ENCODE results near the gene TCF15. TPM values are rescaled to one million over a fixed set of nuclear protein-coding genes. Genes with fewer than 3 reads are reported as not detected.
A peak's percentile ranks its signal among the peaks of the same experiment; 100 is the strongest.

Gene TCF15
- total and polyA plus RNA-seq, 2 of the 13 experiments (the other 11 are each of a cell fraction or from before 2014, with no cell fraction given): not detected

DNA sequence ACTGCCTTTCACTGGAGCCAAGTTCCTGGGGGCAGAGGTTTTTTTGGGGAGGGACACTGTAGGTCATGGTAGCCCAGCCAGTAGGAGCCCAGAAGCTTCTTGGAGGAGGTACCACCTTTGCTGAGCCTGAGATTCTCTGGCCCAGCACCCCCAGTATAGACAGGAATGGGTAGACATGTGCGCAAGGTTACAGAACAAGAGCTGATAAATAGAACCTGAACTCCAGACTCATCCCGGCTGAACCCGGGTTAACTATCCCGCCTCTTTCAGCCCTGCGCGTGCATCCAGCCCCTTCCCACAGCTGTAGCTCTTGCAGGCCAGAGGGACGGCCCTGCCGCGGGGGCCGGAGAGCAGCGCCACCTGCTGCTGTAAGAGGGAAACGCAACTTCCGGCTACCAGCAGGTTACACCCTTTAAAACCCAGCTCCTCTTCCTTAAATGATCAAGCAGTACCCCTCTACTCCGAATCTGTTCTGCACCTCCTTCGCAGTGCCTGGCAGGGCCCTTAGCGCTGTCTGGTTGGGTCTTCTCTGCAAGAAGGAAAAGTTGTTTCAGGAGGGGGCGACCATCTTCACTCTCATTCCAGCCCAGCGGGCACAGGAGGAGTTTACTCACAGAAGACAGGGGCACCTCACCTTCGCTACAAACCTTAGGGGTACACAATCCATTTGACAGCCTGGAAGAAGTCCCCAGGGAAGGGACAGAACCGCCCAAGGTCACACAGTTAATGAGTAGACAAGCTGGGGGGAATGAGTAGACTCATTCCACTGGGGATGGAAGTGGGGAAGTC lies 35.4 kb upstream of the TCF15 start (continued):
- TF ChIP-seq ATF7 (IDR thresholded peaks at IDR 0.05): no peak
- TF ChIP-seq ATF7 (CRISPR knock-in tag; IDR thresholded peaks at IDR 0.05): 0 out of 2 replicates have a peak, but pooled peaks have one; percentile 24
- TF ChIP-seq ZNF780A (CRISPR knock-in tag; IDR thresholded peaks at IDR 0.05): no peak
- TF ChIP-seq GFI1 (CRISPR knock-in tag; IDR thresholded peaks at IDR 0.05; ENCODE audit: borderline replicate concordance): peak; percentile 55; the same call in 1 of the 2 replicates
- TF ChIP-seq, protein P1, sequence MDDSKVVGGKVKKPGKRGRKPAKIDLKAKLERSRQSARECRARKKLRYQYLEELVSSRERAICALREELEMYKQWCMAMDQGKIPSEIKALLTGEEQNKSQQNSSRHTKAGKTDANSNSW (CRISPR knock-in tag; IDR thresholded peaks at IDR 0.05; ENCODE audit: borderline replicate concordance): no peak
- peak; percentile 73; the same call in 1 of the 2 replicates for TF ChIP-seq ZSCAN12 (CRISPR knock-in tag; IDR thresholded peaks at IDR 0.05)
- TF ChIP-seq, protein P2, sequence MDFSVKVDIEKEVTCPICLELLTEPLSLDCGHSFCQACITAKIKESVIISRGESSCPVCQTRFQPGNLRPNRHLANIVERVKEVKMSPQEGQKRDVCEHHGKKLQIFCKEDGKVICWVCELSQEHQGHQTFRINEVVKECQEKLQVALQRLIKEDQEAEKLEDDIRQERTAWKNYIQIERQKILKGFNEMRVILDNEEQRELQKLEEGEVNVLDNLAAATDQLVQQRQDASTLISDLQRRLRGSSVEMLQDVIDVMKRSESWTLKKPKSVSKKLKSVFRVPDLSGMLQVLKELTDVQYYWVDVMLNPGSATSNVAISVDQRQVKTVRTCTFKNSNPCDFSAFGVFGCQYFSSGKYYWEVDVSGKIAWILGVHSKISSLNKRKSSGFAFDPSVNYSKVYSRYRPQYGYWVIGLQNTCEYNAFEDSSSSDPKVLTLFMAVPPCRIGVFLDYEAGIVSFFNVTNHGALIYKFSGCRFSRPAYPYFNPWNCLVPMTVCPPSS (IDR thresholded peaks at IDR 0.05): no peak
- TF ChIP-seq NKX3-1 (CRISPR knock-in tag; IDR thresholded peaks at IDR 0.05): peak; percentile 4; the same call in 1 of the 2 replicates
- peak; percentile 69; the same call in 1 of the 2 replicates for TF ChIP-seq ZNF224 (CRISPR knock-in tag; IDR thresholded peaks at IDR 0.05)
- no peak for TF ChIP-seq ZSCAN30 (CRISPR knock-in tag; IDR thresholded peaks at IDR 0.05)
- peak; percentile 65 for TF ChIP-seq ZNF747 (CRISPR knock-in tag; IDR thresholded peaks at IDR 0.05; ENCODE audit: borderline replicate concordance)
- TF ChIP-seq TCF12 (IDR thresholded peaks at IDR 0.05): no peak
- peak; percentile 96 for TF ChIP-seq TCF12 (CRISPR knock-in tag; IDR thresholded peaks at IDR 0.05)
- TF ChIP-seq ZIK1 (CRISPR knock-in tag; IDR thresholded peaks at IDR 0.05; ENCODE audit: borderline replicate concordance, low read depth): peak; percentile 49; the same call in 1 of the 2 replicates
- no peak for TF ChIP-seq REXO4 (CRISPR knock-in tag; IDR thresholded peaks at IDR 0.05; ENCODE audit: borderline replicate concordance)
- TF ChIP-seq ARID2 (CRISPR knock-in tag; IDR thresholded peaks at IDR 0.05; ENCODE audit: borderline replicate concordance): no peak
- no peak for TF ChIP-seq U2AF1 (optimal IDR thresholded peaks at IDR 0.05; ENCODE audit: low read depth, low read length)
- TF ChIP-seq GATA4 (IDR thresholded peaks at IDR 0.05; ENCODE audit: borderline replicate concordance, low read depth): no peak
- TF ChIP-seq, protein P3, sequence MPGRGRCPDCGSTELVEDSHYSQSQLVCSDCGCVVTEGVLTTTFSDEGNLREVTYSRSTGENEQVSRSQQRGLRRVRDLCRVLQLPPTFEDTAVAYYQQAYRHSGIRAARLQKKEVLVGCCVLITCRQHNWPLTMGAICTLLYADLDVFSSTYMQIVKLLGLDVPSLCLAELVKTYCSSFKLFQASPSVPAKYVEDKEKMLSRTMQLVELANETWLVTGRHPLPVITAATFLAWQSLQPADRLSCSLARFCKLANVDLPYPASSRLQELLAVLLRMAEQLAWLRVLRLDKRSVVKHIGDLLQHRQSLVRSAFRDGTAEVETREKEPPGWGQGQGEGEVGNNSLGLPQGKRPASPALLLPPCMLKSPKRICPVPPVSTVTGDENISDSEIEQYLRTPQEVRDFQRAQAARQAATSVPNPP (CRISPR knock-in tag; IDR thresholded peaks at IDR 0.05): peak; percentile 47; the same call in 1 of the 2 replicates
- TF ChIP-seq ATRX (CRISPR knock-in tag; IDR thresholded peaks at IDR 0.05; ENCODE audit: borderline replicate concordance): no peak
- no peak for TF ChIP-seq GZF1 (CRISPR knock-in tag; IDR thresholded peaks at IDR 0.05)
- TF ChIP-seq, protein P4, sequence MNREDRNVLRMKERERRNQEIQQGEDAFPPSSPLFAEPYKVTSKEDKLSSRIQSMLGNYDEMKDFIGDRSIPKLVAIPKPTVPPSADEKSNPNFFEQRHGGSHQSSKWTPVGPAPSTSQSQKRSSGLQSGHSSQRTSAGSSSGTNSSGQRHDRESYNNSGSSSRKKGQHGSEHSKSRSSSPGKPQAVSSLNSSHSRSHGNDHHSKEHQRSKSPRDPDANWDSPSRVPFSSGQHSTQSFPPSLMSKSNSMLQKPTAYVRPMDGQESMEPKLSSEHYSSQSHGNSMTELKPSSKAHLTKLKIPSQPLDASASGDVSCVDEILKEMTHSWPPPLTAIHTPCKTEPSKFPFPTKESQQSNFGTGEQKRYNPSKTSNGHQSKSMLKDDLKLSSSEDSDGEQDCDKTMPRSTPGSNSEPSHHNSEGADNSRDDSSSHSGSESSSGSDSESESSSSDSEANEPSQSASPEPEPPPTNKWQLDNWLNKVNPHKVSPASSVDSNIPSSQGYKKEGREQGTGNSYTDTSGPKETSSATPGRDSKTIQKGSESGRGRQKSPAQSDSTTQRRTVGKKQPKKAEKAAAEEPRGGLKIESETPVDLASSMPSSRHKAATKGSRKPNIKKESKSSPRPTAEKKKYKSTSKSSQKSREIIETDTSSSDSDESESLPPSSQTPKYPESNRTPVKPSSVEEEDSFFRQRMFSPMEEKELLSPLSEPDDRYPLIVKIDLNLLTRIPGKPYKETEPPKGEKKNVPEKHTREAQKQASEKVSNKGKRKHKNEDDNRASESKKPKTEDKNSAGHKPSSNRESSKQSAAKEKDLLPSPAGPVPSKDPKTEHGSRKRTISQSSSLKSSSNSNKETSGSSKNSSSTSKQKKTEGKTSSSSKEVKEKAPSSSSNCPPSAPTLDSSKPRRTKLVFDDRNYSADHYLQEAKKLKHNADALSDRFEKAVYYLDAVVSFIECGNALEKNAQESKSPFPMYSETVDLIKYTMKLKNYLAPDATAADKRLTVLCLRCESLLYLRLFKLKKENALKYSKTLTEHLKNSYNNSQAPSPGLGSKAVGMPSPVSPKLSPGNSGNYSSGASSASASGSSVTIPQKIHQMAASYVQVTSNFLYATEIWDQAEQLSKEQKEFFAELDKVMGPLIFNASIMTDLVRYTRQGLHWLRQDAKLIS (CRISPR knock-in tag; IDR thresholded peaks at IDR 0.05): no peak
- peak; percentile 74 for TF ChIP-seq SMC3 (IDR thresholded peaks at IDR 0.05; ENCODE audit: low read length)
- no peak for TF ChIP-seq HOXA7 (CRISPR knock-in tag; IDR thresholded peaks at IDR 0.05)
- no peak for TF ChIP-seq ZNF850 (CRISPR knock-in tag; conservative IDR thresholded peaks at IDR 0.05)

All from HepG2 (cell line).